ENCODE data around the gene VPS9D1. TPM values are rescaled to one million over a fixed set of nuclear protein-coding genes. Genes with fewer than 3 reads are reported as not detected.

Gene VPS9D1
- total RNA-seq, 1 experiment from 2014 or later, result 6.3 TPM

DNA sequence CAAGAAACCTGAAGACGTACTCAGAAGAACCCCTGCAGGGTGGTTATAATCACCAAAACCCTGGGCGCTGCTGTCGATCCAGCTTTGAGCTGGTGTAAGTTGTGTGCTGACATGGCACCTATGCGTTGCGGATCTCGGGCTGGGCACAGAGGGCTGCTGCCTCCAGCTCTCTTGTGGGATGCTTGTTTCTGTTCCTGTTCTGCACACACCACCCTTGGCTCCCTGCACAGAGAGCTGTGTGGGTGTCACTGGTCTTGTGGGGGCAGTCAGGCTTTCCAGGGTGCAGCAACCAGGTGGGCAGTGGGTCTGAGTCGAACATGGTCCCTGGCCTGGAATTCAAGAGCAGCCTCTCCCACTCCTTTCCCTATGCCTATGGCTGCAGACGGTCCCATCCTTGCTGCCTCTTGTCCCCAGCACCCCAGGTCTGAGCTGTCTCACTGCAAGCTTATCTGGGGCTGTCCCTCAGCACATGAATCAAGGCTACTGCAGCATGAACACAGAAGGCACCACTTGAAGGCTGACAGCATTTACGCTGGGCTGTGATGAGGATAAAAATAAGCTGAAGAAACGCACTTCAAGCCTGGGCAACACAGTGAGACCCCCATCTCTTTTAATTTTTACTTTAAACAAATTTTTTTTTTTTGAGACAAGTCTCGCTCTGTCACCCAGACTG lies 20.8 kb upstream of the VPS9D1 start:
- DNase-seq (ENCODE audit: low read depth, low spot score), result no peak
- intact Hi-C loops (cut with micrococcal nuclease; ENCODE audit: unreplicated experiment), result no loop called here
- BruUV-seq (replicated peaks), result no TSS peak
- H3K4me1 ChIP-seq (ENCODE audit: control insufficient read depth, insufficient read depth, low read length), result no peaks in the 10 kb centered on the region
- no peak overlapping the region for H3K27ac ChIP-seq (ENCODE audit: low read length)
- TF ChIP-seq, protein P1, sequence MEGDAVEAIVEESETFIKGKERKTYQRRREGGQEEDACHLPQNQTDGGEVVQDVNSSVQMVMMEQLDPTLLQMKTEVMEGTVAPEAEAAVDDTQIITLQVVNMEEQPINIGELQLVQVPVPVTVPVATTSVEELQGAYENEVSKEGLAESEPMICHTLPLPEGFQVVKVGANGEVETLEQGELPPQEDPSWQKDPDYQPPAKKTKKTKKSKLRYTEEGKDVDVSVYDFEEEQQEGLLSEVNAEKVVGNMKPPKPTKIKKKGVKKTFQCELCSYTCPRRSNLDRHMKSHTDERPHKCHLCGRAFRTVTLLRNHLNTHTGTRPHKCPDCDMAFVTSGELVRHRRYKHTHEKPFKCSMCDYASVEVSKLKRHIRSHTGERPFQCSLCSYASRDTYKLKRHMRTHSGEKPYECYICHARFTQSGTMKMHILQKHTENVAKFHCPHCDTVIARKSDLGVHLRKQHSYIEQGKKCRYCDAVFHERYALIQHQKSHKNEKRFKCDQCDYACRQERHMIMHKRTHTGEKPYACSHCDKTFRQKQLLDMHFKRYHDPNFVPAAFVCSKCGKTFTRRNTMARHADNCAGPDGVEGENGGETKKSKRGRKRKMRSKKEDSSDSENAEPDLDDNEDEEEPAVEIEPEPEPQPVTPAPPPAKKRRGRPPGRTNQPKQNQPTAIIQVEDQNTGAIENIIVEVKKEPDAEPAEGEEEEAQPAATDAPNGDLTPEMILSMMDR (IDR thresholded peaks at IDR 0.05), result no peak
- TF ChIP-seq, protein P2, sequence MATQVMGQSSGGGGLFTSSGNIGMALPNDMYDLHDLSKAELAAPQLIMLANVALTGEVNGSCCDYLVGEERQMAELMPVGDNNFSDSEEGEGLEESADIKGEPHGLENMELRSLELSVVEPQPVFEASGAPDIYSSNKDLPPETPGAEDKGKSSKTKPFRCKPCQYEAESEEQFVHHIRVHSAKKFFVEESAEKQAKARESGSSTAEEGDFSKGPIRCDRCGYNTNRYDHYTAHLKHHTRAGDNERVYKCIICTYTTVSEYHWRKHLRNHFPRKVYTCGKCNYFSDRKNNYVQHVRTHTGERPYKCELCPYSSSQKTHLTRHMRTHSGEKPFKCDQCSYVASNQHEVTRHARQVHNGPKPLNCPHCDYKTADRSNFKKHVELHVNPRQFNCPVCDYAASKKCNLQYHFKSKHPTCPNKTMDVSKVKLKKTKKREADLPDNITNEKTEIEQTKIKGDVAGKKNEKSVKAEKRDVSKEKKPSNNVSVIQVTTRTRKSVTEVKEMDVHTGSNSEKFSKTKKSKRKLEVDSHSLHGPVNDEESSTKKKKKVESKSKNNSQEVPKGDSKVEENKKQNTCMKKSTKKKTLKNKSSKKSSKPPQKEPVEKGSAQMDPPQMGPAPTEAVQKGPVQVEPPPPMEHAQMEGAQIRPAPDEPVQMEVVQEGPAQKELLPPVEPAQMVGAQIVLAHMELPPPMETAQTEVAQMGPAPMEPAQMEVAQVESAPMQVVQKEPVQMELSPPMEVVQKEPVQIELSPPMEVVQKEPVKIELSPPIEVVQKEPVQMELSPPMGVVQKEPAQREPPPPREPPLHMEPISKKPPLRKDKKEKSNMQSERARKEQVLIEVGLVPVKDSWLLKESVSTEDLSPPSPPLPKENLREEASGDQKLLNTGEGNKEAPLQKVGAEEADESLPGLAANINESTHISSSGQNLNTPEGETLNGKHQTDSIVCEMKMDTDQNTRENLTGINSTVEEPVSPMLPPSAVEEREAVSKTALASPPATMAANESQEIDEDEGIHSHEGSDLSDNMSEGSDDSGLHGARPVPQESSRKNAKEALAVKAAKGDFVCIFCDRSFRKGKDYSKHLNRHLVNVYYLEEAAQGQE (IDR thresholded peaks at IDR 0.05; ENCODE audit: insufficient read depth in 1 of 2, low read depth in 2 of 2, low read length in 1 of 2), result no peak
- TF ChIP-seq POLR2AphosphoS5 (IDR thresholded peaks at IDR 0.05; ENCODE audit: low read depth, low read length) (0 out of 2 replicates have a peak, but pooled peaks have one; percentile 43), TCF7L2 (IDR thresholded peaks at IDR 0.05; ENCODE audit: low read depth, low read length) (no peak), SIN3A (IDR thresholded peaks at IDR 0.05; ENCODE audit: borderline replicate concordance, insufficient read depth, low read depth, low read length) (no peak)
- H3K27me3 ChIP-seq (ENCODE audit: control insufficient read depth, insufficient read depth, low read length), result no peaks in the 10 kb centered on the region
- H3K4me3 ChIP-seq (ENCODE audit: low read depth in 2 of 2, low read length in 2 of 2), result no peak overlapping the region
- peaks cover 6% of the 10 kb centered on the region; the same call in 1 of the 2 replicates for H3K36me3 ChIP-seq (ENCODE audit: control insufficient read depth, insufficient read depth, low read length)
- in situ Hi-C loops (cut with HindIII; ENCODE audit: low pct_unique_long_range_greater_than_20kb, low sequenced_read_pairs), result no loop called here
- ATAC-seq, result no peak
- POLR2A ChIA-PET, result no interaction called here
- CTCF ChIA-PET, result no interaction called here
- no peaks in the 10 kb centered on the region for H3K9me3 ChIP-seq (ENCODE audit: control insufficient read depth, insufficient read depth, low read depth, low read length)

DNA sequence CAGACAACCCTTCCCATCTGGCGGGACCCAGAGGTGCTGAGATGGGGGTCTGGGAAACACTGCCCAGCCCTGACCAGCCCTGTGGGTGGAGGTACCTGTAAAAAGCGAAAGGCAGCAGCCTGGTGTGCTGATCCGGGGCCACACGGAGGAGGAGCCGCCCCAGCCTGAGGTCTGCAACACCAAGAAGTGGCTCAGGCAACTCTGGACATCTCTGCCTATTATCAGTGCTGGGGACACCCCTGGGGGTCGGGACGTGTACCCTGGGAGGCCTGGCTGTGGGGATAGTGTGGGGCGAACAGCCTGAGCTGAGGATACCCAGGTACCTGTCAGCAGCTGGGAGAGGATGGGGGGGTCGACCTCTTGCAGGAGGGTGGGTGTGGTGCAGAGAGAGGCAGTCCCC lies 18.7 kb upstream of the VPS9D1 start:
- BruUV-seq (replicated peaks), result no TSS peak
- Histone ChIP-seq H3K36me3 (ENCODE audit: control insufficient read depth, insufficient read depth, low read length) (peaks cover 2% of the 10 kb centered on the region; the same call in 1 of the 2 replicates), H3K4me1 (ENCODE audit: control insufficient read depth, insufficient read depth, low read length) (no peaks in the 10 kb centered on the region), H3K4me3 (ENCODE audit: low read depth in 2 of 2, low read length in 2 of 2) (no peak overlapping the region), H3K27me3 (ENCODE audit: control insufficient read depth, insufficient read depth, low read length) (no peaks in the 10 kb centered on the region), H3K9me3 (ENCODE audit: control insufficient read depth, insufficient read depth, low read depth, low read length) (no peaks in the 10 kb centered on the region), H3K27ac (ENCODE audit: low read length) (no peak overlapping the region)
- ATAC-seq (0 out of 2 replicates have a peak, but pooled peaks have one; percentile 11), DNase-seq (ENCODE audit: low read depth, low spot score) (no peak)
- ChIA-PET POLR2A (no interaction called here), CTCF (no interaction called here)
- in situ Hi-C loops (cut with HindIII; ENCODE audit: low pct_unique_long_range_greater_than_20kb, low sequenced_read_pairs) (no loop called here), intact Hi-C loops (cut with micrococcal nuclease; ENCODE audit: unreplicated experiment) (no loop called here)
- no peak for TF ChIP-seq POLR2AphosphoS5 (IDR thresholded peaks at IDR 0.05; ENCODE audit: low read depth, low read length)
- TF ChIP-seq SIN3A (IDR thresholded peaks at IDR 0.05; ENCODE audit: borderline replicate concordance, insufficient read depth, low read depth, low read length), result no peak
- TF ChIP-seq, protein P1 (IDR thresholded peaks at IDR 0.05), result no peak
- TF ChIP-seq, protein P2 (IDR thresholded peaks at IDR 0.05; ENCODE audit: insufficient read depth in 1 of 2, low read depth in 2 of 2, low read length in 1 of 2), result no peak
- TF ChIP-seq TCF7L2 (IDR thresholded peaks at IDR 0.05; ENCODE audit: low read depth, low read length), result no peak
